Fibroblast of villous mesenchyme (primary cell): ENCODE data around the gene PRR29. TPM values are rescaled to one million over a fixed set of nuclear protein-coding genes. Genes with fewer than 3 reads are reported as not detected.
"Not testable (repeated sequence)": the region's sequence is repeated elsewhere in the genome, so short reads cannot be mapped to it uniquely, and the experiment has no call there.

Experiments used
- DNase-seq: peaks from one replicate; pipeline ENCODE4 v3.0.0-alpha.2; 2010; ENCODE audit warnings: low read depth
- H3K4me3 ChIP-seq: 2 replicates; pipeline ENCODE4 v1.5.1; 2011; ENCODE audit warnings: low read depth, mild to moderate bottlenecking, low read length
- CTCF ChIP-seq: IDR thresholded peaks from 2 replicates; pipeline ENCODE4 v1.5.1; 2012; ENCODE audit warnings: low read depth, mild to moderate bottlenecking, low read length; ENCODE audit not compliant: insufficient read depth
- total RNA-seq: library from RNA; depleted of rRNA; stranded (reverse); fragments of >200 nt; gene quantifications from 2 replicates; pipeline ENCODE4 v1.2.3, GENCODE V29; 2012

PRR29 gene
- total RNA-seq, 1 donor: under 0.01 TPM

GRCh38 chr17:64002658-64003525 lies 4.7 kb downstream of the PRR29 start:
- no peak for DNase-seq
- no peak overlapping the region for H3K4me3 ChIP-seq
- TF ChIP-seq CTCF: no peak

- TF ChIP-seq CTCF: no peak
- no peak overlapping the region for H3K4me3 ChIP-seq
- no peak for DNase-seq
These were observed 5.5 kb downstream of the PRR29 start for GRCh38 chr17:64003526-64004121.

- no peak overlapping the region for H3K4me3 ChIP-seq
- no peak for DNase-seq
- no peak for TF ChIP-seq CTCF
These were observed 6.1 kb downstream of the PRR29 start for GRCh38 chr17:64004218-64004770.

GRCh38 chr17:64004903-64005733 lies 7.0 kb downstream of the PRR29 start:
- no peak overlapping the region for H3K4me3 ChIP-seq
- no peak for DNase-seq
- TF ChIP-seq CTCF: no peak

GRCh38 chr17:64005734-64006167 lies 7.6 kb downstream of the PRR29 start:
- no peak for DNase-seq
- H3K4me3 ChIP-seq: no peak overlapping the region
- TF ChIP-seq CTCF: no peak

GRCh38 chr17:64006361-64007088 lies 8.4 kb downstream of the PRR29 start:
- peak; percentile 18 for DNase-seq
- TF ChIP-seq CTCF: no peak
- H3K4me3 ChIP-seq: no peak overlapping the region

- not testable (repeated sequence) for DNase-seq, H3K4me3 ChIP-seq
These were observed 9.1 kb downstream of the PRR29 start for GRCh38 chr17:64007089-64007837.
